ENCODE data around the gene SEPTIN12.
A peak's percentile ranks its signal among the peaks of the same experiment; 100 is the strongest.
"Not testable (repeated sequence)": the region's sequence is repeated elsewhere in the genome, so short reads cannot be mapped to it uniquely, and the experiment has no call there.

Gene SEPTIN12

DNA sequence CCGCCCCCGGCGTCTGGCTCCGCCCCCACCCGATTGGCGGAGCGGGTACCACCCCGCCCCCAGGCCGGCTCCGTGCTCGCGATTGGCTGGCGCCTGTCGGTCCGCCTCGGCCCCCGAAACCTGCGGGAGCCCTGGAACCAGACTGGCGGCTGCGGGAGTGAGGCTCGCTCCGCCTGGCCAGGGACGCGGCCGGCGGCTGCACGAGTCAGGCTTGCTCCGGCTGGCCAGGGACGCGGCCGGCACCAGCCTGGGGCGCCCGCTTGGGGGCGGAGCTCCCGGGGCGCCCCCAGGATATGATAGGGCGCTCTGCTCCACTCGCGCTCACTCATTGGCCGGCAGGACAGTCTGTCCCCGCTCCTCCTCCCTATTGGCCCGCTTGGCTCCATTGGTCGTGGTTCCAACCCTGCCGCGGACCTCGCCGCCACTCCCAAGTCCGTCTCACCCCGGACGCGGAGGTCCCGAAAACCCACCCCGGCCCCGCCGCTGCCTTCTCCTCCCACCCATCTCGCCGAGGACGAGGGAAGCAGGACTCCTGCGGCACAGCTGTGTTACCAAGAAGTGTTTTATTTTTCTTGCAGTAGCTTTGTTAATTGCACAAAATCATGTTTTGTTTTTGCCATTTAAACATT, 14.6 kb upstream of the SEPTIN12 start:
- DNase-seq (ENCODE audit: low spot score): peak; percentile 92

DNA sequence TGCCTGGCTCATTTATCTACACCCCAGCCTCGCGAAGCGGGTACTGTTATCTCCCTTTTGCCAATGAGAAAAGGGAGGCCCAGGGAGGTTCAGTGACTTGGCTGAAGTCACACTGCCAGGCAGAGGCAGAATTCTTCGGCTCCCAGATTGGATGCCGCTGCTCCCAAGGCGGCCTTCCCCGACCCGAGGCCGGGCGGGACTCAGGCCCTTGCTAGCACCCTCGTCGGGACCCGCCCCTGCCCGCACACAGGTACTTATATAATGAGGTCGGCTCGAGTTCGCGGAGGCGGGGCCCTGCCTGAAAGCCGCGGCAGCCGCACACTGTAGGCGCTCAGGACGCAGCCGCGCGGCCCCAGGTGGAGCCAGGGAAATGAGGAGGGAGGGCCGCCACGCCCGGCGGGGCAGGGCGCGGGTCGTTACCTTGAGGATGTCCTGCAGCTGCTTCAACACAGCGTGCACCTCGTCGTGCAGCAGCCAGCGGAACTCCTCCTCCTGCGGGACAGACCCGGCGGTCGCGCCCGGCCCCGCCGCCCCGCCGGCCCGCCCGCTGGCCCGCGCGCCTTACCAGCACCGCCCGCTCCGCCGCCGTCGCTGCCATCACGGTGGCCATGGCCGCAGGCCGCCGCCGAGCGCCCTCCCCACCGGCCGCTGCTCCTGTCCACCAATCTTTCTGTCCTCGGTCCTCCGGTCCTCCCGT, 14.0 kb upstream of the SEPTIN12 start, which contains the start of gene ROGDI:
ROGDI (minus strand) TSS at position 672 of the 697 bp plus-strand sequence; CDS start at position 610, 62 bp downstream.
- DNase-seq (ENCODE audit: low spot score): peak; percentile 87

DNA sequence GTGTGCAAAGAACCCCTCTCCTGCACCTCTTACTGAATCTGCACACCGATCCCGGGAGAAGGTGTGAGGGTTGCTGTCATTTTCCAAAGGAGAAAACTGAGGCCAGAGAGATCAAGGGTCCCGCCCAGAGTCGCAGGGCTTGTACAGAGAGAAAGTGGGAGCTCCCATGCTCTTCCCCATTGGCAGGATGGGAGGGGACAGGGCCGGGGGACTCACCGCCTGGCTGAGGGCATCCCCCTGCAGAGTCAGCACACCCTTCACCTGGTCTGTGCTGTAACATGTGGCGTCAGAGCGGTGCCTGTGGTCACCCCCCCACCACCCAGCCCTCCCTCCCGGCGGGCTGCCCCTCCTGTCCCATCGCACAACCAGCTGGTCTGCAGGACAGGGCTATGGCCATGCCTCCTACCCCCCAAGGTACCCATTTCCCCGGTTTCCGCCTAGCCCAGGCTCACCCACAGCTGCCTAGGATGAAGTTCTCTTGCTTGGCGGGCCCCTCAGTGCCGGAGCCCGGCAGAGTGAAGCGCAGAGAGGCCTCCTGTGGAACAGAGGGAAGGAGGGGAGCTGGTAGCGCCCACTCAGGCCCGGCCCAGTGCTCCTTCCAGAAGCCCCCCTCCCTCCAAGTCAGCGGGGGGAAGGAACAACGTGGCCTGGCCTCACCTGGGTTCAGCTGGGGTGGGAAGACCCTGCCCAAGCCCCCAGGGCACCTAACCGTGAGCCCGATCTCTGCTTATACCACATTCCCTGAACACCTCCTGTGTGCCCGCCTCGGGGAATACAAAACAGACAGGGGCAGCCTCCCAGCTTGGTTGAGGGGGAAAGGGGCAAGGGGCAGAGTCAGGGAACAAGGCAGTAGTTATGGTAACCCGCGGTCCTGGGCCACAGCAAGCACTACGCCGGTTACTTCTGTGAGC, 13.2 kb upstream of the SEPTIN12 start:
- no peak for DNase-seq (ENCODE audit: low spot score)

DNA sequence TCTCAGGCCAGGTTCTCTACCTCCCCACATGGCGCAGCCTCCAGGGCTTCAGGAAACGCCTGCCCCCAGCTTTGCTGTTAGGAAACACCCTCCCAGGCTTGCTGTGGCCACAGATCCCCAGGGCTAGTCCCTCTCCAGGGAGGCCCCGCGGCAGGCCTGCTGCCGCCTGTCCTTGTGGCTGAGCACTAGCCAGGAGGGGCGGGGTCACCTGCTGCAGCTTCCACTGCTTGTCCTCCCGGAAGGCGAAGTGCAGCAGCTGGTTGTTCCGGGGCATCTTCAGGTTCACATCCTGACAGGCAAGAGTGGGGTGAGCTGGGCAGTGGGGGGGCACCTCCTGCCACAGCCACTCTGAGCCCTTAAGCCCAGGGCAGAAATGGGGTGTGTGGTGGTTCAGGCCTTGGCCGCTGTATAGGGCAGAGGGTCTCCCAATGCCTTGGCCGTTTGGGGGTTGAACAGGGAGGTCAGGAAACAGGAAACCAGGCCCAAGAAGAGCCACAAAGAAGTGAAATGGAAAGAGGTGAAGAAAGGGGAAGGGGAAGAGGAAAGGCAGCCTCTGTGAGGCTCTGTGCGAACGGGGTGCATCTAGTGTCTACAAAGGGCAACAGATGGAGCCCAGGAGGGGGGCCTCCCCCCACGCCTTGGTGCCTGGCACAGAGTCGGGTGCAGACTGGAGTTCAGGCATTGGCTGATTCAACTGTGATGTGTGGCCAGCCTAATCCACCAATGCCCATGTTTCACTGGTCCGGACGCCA, 12.3 kb upstream of the SEPTIN12 start:
- DNase-seq (ENCODE audit: low spot score): no peak

GRCh38 chr16:4799171-4799855, 11.2 kb upstream of the SEPTIN12 start:
- DNase-seq (ENCODE audit: low spot score): no peak

DNA sequence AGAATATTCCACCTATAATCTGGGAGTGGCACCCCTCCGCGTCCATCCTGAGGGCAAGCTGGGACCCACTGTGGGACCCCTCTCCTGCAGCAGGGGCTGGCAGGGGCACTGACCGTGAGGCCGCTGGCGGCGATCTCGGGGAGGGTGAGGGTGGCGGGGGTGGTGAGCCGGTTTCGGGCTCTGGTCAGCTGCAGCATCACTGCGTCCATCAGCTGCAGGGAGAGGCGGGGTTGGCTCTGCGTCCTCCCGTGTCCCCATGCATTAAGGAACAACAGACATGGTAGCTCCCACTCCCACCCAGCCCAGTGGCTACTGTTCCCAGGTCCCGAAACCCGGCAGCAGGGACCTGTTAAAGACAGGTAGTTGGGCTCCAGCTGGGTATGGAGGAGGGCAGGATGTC, 10.3 kb upstream of the SEPTIN12 start:
- DNase-seq (ENCODE audit: low spot score): no peak

DNA sequence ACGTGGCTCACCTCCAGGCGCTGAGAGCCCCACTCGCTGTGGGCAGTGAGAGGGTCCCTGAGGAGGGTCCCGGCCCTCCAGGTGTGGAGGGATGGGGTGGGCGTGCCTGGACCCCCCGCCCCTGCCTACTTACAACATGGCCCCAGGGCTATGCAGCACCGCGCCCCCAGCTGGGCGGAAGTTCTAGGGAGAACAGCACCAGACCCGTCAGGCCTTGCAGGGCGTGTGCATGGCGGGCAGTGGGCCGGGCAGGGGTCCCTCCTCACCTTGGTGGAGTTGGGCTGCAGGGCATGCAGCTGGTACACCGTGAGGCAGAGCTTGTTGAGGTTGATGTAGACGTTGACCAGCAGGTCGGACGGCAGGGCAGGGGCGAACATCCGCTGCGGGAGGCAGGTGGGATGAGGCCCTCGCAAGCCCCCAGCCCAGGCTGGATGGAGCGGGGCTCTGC, 9.7 kb upstream of the SEPTIN12 start:
- no peak for DNase-seq (ENCODE audit: low spot score)

- DNase-seq (ENCODE audit: low spot score): no peak
Measured at GRCh38 chr16:4796982-4797804, 9.0 kb upstream of the SEPTIN12 start.

DNA sequence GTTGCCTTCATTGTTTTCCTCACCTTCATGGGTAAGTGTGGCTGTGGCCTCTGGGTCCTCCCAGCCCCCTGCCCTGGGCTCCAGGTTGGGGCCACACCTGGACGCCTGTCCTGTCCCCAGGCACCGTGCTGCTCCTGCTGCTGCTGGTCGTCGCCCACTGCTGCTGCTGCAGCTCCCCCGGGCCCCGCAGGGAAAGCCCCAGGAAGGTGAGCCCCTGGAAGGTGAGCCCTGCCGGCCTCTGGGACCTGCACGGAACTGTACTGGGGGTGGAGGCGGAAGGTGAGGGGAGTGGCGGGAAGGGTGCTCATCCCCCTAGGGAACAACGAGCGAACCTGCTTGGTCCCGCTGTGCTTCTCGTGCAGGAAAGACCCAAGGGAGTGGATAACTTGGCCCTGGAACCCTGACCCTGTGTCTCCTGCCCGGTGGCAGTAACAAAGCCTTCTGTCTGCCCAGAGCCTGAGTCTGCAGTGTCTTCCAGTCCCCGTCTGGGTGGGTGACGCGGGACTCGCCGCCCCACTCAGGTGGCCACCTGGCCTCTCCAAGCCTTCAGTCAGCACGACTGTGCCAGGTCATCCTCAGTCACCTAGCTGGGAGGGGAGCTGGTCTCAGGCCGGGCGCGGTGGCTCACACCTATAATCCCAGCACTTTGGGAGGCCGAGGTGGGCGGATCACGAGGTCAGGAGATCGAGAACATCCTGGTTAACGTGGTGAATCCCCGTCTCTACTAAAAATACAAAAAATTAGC, 7.9 kb upstream of the SEPTIN12 start:
- DNase-seq (ENCODE audit: low spot score): no peak

- no peak for DNase-seq (ENCODE audit: low spot score)
Measured at GRCh38 chr16:4795181-4795827, 7.2 kb upstream of the SEPTIN12 start, which contains the start of gene SMIM22. Gene SMIM22, plus strand, starts transcription at chr16:4795369. Its CDS starts 366 bp downstream, at chr16:4795735.

DNA sequence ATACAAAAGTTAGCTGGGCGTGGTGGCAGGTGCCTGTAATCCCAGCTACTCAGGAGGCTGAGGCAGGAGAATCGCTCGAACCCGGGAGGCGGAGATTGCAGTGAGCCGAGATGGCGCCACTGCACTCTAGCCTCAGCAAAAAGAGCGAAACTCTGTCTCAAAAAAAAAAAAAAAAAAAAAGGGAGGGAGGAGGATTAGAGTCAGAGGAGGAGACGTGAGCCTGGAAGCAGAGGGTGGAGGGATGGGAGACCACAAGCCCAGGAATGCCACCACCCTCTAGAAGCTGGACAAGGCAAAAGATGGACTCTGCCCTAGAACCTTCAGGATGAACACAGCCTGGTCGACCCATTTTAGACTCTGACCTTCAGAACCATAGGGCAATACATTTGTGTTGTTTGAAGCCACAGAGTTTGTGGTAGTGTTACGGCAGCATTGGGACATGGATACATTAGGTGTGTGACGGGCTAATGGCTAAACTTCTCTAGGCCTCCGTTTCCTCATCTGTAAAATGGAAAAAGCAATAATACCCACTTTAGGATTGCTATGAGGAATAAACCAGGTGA, 4.9 kb upstream of the SEPTIN12 start:
- DNase-seq (ENCODE audit: low spot score): no peak

GRCh38 chr16:4790871-4791270, 2.7 kb upstream of the SEPTIN12 start:
- DNase-seq (ENCODE audit: low spot score): no peak

DNA sequence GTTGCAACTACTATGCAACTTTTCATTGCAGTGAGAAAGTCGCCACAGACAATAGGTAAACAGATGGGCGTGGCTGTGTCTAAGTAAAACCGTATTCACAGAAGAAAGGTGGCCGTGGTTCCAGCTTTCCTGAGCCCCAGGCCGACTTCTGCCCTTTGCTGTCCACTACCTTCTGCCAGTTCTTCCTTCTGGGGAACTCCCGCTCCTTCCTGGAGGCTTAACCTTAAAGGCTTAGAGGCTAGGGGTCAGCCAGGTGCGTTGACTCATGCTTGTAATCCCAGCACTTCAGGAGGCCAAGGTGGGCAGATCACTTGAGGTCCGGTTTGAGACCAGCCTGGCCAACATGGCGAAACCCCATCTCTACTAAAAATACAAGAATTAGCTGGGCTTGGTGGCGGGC, 2.1 kb upstream of the SEPTIN12 start:
- no peak for DNase-seq (ENCODE audit: low spot score)

GRCh38 chr16:4788910-4789309, 765 bp upstream of the SEPTIN12 start:
- no peak for DNase-seq (ENCODE audit: low spot score)

GRCh38 chr16:4788489-4788889, 344 bp upstream of the SEPTIN12 start:
- DNase-seq (ENCODE audit: low spot score): no peak

GRCh38 chr16:4787068-4787467, 1.1 kb downstream of the SEPTIN12 start:
- no peak for DNase-seq (ENCODE audit: low spot score)

- DNase-seq (ENCODE audit: low spot score): no peak
Measured at GRCh38 chr16:4785758-4786433, 2.2 kb downstream of the SEPTIN12 start.

GRCh38 chr16:4784444-4784987, 3.6 kb downstream of the SEPTIN12 start:
- not testable (repeated sequence) for DNase-seq (ENCODE audit: low spot score)

All from hematopoietic multipotent progenitor cell treated with erythropoietin and hydrocortisone succinate and interleukin-3 and kit ligand, for 15 days (in vitro differentiated cells).